Measurements from ENCODE around the gene DICER1.
A peak's percentile ranks its signal among the peaks of the same experiment; 100 is the strongest.
"Not testable (repeated sequence)": the region's sequence is repeated elsewhere in the genome, so short reads cannot be mapped to it uniquely, and the experiment has no call there.

The DICER1 gene, protein sequence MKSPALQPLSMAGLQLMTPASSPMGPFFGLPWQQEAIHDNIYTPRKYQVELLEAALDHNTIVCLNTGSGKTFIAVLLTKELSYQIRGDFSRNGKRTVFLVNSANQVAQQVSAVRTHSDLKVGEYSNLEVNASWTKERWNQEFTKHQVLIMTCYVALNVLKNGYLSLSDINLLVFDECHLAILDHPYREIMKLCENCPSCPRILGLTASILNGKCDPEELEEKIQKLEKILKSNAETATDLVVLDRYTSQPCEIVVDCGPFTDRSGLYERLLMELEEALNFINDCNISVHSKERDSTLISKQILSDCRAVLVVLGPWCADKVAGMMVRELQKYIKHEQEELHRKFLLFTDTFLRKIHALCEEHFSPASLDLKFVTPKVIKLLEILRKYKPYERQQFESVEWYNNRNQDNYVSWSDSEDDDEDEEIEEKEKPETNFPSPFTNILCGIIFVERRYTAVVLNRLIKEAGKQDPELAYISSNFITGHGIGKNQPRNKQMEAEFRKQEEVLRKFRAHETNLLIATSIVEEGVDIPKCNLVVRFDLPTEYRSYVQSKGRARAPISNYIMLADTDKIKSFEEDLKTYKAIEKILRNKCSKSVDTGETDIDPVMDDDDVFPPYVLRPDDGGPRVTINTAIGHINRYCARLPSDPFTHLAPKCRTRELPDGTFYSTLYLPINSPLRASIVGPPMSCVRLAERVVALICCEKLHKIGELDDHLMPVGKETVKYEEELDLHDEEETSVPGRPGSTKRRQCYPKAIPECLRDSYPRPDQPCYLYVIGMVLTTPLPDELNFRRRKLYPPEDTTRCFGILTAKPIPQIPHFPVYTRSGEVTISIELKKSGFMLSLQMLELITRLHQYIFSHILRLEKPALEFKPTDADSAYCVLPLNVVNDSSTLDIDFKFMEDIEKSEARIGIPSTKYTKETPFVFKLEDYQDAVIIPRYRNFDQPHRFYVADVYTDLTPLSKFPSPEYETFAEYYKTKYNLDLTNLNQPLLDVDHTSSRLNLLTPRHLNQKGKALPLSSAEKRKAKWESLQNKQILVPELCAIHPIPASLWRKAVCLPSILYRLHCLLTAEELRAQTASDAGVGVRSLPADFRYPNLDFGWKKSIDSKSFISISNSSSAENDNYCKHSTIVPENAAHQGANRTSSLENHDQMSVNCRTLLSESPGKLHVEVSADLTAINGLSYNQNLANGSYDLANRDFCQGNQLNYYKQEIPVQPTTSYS (N-terminal part only)

DNA sequence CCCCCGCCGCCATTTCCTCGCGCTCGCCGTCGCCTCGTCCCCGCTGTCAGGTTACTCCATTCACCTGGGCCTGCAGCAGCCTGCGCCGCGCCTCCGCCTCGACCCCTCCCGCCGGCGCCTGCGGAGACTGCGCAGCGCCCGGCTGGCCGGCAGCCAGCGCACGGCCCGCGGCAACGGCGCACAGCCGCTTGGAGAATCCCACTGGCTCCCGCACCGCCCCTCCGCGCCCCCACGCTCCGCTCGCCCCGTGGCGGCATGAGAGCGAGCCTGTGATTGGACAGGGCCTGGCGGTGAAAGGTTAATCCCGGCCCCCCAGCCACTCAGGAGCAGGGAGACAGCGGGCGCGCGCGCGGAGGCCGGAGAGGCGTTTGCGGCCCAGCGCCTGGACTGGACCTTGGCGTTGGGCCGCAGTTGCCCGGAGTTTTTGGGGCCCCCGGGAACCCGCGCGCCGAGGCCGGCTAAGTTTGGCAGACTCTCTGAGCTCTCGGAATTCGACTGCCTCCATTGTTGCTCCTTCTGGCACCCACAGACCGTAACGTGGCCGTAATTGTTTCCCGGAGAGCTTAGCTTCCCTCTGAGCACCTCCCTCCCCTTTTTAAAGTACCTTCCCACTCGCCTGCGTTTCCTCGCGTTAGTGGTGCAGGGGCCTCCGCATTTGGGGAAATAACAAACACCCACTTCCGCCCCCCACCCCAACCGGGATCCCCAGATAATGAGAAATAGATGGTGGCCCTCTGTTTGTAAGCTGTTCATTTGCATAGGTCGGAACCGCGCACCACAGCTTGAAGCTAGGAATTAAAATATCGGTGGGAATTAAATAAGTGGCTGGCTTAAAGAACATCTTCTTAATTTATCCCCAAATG, at the start of gene DICER1:
Gene DICER1, minus strand, starts transcription at position 203 of the 863 bp plus-strand sequence. CDS start 24,071 bp downstream, outside the sequence.
- peak; percentile 90 for DNase-seq (ENCODE audit: low spot score)

DNA sequence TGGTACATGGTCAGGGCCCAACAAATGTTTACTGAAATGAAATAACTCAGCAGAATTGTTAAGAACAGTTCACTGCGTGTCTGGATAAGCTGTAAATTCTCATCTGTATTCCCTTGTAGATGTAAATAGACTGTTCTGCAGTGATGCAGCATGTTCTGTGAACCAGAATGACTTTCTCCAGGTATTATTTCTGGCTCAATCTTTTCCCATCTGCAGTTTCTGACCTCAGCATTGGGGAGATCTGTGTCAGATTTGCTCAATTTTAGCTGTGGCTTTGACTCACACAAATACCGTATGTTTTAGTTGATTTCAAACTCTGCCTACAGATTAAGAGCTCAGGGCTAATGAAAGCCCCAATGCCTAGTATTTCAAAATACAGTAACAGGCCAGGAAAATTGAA, 49.2 kb upstream of the DICER1 start:
- no peak for DNase-seq (ENCODE audit: low spot score)

DNA sequence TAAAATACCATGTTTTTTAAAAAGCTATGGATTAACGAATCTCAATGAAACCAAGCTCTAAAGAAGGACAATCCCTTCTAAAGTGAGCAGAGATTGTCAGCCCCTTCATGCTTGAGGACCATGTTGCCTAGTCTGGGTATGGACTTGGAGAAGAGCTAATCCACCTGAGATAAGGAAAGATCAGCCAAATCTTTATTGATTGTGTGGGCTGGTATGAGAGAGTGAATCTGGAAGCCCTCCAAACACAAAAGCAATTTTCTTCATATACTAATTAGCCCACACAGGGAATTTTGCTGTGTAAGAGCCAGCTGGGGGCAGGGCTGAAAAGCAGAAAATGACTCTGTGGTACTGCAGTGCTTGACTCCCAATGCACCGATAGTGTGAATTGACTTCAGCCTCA, 47.4 kb upstream of the DICER1 start:
- no peak for DNase-seq (ENCODE audit: low spot score)

DNA sequence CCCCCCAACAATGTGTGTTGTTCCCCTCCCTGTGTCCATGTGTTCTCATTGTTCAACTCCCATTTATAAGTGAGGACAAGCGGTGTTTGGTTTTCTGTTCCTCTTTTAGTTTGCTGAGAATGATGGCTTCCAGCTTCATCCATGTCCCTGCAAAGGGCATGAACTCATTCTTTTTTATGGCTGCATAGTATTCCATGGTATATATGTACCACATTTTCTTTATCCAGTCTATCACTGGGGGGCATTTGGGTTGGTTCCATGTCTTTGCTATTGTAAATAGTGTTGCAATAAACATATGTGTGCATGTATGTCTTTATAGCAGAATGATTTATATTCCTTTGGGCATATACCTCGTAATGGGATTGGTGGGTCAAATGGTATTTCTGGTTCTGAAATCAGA, 44.4 kb upstream of the DICER1 start:
- DNase-seq (ENCODE audit: low spot score), result not testable (repeated sequence)

DNA sequence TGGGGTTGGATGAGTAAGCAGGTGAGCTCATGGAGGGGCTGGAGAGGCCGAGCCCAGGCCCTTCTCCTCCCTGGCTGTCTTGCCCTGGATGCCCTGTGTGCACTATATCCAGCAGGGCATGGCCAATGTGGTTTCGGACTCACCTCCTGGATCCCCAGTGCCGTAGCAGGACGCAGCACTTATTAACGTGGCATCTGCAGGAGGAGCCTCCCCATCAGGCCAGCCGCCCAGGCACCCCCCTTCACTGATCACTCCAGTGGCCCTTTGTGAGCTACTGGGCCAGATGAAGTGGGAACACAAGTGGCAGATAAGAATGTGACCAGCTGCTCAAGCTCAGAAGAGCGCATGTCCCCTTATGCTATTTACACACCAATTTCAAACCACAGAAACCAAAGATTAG, 43.1 kb upstream of the DICER1 start:
- no peak for DNase-seq (ENCODE audit: low spot score)

DNA sequence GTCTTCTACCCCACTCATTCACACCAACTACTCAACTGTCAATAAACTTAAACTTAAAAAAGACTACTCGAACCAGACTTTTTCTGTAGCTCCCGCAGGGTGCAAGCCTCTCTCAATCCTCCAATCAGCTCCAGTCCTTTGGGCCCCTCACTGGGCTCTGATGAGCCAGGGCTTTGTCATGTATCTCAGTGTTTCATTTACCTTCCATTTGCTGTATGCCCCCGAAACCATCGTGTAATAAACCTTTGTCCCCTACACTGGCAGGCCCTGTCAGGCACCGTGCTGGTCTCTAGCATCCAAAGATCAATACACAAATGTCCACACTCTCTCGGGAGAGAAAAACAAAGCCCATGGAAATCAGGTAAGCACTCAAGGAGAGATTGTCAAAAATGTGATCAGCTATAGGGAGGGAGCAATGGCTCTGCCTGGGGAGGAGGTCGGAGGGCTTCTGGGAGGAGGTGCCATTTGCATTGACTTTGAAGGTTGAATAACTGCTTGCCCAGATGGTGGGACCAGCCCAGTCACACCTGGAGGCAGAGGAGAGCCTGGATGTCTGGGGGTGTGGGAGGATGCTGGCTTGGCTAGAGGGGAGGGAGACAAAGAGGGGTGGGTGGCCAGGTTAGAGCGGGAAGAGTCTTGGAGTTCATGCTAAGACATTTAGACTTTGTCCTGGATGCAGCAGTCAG, 42.1 kb upstream of the DICER1 start:
- no peak for DNase-seq (ENCODE audit: low spot score)

DNA sequence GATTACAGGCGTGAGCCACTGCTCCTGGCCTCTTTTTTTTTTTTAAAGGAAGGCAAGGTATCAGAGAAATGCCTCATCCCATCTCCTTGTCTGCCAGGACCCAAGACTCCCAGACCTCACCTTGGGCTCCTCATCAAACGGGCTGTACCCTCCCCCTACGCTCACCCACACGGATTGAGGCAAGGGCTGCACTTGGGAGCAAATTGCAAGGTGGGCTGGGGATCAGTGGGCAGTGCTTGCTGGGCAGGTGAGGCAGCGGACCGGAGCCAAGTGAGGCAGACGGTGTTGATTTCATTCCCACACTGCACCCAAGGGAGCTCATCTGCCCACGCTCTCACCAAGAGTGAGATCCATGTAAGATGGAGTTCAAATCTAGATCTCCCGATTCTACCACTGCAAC, 41.0 kb upstream of the DICER1 start:
- no peak for DNase-seq (ENCODE audit: low spot score)

DNA sequence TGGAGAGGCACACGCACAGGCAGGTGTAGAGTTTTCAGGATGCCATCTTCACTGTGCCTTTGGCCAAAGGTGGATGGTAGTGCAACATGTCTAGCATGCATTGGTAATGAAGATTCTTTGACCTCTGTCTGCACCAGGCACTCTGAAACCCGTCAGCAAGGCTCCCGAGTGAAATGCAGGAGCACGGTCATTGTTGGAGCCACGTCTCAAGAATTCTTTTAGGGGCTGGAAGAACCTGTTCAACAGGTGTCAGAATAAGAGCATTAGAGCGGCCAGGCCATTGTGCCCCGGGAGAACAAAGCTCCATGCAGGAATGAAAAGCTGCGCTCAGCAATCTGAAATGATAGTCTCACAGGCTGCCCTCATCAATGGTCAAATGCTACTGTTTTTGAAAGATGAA, 40.2 kb upstream of the DICER1 start:
- no peak for DNase-seq (ENCODE audit: low spot score)

DNA sequence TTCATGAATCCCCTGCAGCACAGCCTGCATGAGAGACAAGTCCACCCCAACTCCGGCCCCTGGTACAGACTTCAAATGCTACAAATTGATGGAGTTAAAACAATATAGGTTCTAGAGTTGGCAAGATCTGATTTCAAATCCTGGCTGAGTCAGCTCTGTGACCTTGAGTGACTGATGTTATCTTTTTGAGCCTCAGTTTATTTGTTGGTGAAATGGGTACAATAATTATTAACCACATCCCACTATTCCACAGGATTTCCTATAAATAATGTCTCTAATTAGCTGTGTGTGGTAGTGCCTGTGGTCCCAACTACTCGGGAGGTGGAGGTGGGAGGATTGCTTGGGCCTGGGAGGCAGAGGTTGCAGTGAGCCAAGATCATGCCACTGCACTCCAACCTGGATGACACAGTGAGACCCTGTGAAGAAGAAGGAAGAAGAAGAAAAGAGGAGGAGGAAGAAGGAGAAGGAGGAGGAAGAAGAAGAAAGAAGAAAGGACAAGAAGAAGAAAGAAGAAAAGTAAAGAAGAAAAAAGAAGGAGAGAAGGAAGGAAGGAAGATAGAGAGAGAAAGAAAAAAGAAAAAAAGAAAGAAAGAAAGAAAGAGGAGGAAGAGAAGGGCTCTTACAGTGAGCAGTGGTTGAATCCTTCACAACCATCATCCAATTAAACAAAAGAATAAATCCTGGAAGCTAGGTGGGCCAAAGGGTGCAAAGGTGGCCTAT, 39.7 kb upstream of the DICER1 start:
- no peak for DNase-seq (ENCODE audit: low spot score)

DNA sequence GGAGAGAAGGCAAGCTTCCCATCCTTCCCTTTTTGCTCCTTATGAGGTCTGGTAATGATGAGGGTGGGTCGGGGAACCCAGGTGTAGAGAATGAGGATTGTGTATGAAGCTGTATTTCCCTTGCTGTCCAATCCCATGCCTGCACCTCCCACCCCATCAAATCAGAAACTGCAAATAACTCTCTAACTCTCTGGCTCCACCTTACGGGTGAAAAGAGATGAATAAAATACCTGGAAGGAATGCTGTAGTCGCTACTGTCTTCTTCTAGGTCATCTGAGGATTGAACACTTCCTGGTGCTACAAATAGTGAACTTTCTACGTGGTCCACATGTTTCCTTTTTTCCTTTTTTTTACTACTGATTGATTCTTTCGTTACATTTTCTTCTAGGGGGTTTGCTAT, 38.9 kb upstream of the DICER1 start:
- no peak for DNase-seq (ENCODE audit: low spot score)

DNA sequence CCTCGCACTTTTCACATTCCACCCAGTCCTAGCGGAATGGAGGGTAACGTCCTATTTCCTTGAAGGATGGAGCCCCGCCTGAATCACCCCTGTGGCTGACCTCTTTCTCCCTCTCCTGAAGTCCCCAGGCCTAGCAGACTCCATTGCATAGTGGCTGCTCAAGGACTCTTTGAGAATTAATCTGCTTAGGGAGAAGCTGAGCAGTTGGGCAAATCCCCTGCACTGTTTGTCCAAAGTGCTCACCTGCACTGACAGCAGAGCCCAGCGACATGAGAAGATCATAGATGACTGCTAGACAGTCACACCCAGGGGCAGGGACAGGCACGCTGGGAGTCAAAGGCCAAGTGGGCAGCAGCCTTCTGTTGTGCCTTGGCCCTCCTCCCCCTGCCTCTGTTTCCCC, 37.7 kb upstream of the DICER1 start:
- DNase-seq (ENCODE audit: low spot score), result no peak

DNA sequence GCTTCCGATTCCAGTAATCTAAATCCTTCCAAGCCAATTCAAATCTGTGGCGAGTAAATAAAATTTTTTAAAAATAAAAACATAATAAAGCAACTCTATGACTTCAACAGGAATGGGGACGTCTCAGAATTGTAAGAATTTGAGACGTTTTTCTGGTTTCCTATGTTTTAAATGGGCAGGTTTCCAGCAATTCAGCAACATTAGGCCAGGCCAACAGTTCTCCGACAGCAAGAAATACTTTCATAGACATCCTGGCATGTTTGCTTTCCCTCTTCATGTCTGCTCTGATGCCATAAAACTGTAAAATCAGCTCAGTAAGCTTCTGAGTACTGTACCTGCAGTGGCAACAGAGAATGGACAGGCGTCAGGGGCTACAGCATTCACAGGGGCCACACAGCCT, 35.8 kb upstream of the DICER1 start:
- no peak for DNase-seq (ENCODE audit: low spot score)

DNA sequence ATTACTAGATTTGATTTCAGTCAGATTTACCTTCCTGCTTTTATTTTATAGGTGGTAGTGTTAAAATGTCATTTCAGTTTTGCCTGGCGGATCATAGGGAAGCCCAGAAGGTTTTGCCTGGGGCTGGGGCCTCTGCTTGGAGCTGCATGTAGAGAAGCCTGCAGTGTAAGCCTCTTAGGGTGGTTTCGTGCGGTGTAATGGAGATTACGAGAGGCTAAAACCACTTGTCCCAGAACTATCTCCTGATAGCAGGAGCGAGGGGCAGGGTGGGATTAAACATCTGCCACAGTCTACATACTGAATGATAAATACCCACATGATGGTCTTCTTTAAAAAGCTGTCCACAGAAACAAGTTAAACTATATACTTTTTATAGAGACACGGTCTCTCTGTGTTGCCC, 35.0 kb upstream of the DICER1 start:
- DNase-seq (ENCODE audit: low spot score), result no peak

DNA sequence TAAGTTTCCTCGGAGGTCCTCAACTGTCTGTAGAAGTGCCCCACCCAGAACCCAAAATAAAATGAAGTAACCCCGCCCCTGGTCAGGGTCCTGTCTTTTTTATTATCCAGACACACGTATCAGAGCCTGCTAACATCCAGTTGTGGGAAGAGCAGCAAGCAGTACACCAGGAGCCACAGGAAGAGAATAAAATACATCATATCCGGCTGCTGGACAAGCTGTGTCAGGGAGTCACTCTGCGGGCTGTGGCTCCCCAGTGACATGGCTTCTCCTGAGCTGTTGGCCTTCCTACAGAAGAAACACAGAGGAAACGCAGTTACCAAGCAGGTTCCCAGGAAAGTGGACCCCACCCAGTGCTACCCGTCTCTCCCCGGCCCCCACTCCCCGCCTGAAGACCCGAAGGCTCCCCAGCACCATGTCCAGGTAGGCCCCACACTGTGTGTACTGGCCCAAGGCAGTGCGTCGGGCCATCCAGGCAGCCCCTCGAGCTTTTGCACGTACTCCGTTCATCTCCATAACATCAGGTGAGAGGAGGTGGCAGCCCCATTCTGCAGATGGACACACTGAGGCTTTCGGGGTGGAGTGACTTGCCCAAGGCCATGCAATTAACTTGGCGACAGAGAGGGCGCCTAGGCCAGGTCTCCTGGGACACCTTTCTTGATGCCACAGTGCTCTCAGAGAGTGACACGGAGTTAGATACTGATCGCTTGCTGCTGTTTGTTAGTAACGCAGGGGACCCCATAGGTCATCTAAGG, 34.3 kb upstream of the DICER1 start:
- DNase-seq (ENCODE audit: low spot score), result no peak

DNA sequence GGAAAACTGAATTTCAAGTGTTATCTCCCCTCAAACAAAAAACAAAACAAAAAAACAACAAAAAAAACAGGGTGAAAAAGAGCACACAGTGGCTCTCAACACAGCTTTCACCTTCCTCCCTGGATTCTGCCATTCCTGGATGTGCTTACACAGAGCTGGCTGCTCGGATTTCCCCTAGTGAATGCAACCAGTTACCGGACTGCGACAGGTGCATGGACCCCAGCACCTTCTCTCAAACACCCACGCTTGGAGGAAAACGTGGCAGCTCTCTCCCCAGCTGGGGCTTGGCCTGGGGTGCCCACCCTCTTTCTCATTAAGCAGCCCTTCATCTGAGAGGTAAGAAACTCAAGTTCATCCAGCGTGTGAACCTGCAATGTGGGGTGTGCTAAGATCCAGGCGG, 33.5 kb upstream of the DICER1 start:
- no peak for DNase-seq (ENCODE audit: low spot score)

DNA sequence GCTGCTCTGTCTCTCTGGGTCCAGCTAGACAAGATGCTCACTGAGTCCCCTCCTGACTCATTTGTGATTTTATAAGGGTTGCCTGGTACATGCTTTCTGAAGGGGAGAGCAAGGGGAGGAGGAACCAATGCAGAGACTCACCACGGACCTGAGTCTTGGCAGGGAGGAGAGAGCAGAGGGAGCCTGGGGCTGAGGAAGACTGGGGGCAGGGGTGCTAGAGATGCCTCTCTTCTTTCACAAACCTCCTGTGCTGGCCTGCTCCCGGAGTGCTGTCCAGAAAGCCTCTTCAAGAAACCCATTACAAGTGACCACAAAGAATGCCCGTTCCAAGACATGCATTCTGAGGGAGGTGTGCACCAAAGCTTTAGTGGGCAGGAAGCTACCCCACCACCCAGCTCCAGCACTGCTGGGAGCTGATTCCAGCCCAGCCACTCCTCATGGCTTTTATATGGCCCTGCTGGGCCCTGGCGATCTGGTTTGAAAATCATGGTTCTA, 33.1 kb upstream of the DICER1 start:
- no peak for DNase-seq (ENCODE audit: low spot score)

DNA sequence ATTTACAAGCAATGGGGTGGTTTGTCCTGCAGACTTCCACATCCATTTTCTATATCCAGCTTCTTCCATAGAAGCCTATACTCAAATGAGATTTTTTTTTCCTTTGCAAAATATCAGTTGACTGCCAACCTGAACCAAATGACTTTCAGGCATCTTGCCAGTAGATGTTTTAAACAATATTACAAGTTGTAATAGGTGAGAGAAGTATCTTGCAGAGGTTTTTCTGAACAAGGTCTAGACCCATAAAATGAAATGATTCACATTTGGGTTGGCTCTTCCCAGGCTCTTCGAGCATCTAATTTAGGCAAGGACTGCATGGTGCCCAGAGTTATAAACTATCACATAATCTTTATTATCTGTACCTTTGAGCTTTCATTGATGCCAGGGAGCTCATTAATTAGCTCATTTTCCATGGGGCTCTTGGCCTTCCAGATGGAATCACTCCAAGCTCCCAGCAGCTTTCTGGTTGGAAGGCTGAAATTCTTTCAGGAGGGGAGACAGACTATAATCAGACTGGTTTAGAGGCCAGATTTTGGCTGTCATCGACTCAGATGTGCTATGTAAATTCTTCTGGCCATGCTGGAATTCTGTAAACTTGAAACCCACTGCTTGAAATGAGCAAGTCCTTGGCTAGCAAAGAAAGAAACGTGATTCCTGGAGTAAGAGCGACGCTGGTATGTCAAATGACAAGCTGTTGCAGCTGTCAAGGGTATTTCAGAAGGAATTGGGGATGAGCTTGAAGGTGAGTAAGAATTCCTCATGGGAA, 32.2 kb upstream of the DICER1 start:
- no peak for DNase-seq (ENCODE audit: low spot score)

DNA sequence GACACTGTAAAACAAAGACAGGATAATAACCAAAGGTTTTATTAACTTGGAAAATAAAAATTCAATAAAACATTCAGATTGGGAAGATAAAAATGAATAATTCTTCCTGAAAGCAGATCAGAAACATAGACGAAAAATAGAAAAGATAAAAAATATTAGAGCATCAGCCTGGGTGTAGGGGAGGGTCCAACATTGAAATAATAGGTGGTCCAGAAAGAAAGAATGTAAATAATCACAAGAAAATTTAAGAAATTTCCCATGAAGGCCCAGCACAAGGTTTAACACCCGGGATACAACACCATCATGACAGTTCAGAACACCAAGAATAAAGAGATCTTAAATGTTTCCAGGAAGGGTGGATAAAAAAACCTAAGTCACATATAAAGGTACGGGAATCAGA, 31.1 kb upstream of the DICER1 start:
- DNase-seq (ENCODE audit: low spot score), result no peak

All from RKO (cell line).